Measurements from ENCODE around the gene EOMES. TPM values are rescaled to one million over a fixed set of nuclear protein-coding genes. Genes with fewer than 3 reads are reported as not detected.

EOMES gene
- total RNA-seq, 1 donor from 2014 or later = not detected

DNA sequence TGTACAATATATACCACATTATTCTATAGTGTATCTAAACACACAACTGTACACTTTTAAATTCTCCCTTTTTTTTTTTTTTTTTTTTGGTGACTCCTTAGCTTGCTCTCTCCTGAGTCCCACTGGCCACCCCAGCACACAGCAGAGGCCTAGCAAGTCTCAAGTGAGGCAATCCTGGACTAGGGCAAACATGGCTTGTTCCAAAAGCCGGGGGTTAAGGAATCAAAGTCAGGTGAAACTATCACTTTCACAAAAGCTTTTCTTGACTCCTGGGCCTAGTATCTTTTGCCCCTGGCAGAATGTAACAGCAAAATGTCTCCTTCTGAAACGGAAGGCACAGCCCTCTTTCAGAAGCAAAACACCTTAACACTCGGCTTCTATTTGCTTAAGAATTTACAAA lies 5.8 kb downstream of the EOMES start:
- TF ChIP-seq, protein P1, sequence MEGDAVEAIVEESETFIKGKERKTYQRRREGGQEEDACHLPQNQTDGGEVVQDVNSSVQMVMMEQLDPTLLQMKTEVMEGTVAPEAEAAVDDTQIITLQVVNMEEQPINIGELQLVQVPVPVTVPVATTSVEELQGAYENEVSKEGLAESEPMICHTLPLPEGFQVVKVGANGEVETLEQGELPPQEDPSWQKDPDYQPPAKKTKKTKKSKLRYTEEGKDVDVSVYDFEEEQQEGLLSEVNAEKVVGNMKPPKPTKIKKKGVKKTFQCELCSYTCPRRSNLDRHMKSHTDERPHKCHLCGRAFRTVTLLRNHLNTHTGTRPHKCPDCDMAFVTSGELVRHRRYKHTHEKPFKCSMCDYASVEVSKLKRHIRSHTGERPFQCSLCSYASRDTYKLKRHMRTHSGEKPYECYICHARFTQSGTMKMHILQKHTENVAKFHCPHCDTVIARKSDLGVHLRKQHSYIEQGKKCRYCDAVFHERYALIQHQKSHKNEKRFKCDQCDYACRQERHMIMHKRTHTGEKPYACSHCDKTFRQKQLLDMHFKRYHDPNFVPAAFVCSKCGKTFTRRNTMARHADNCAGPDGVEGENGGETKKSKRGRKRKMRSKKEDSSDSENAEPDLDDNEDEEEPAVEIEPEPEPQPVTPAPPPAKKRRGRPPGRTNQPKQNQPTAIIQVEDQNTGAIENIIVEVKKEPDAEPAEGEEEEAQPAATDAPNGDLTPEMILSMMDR (IDR thresholded peaks at IDR 0.05) = no peak
- ChIA-PET POLR2A (no interaction called here), CTCF (interaction anchor here (1.0 kb wide), 1 partner anchor 613 kb away, joined by 3 read pairs; no protein-coding TSS in a partner anchor)
- DNase-seq = no peak
- H3K4me3 Mint-ChIP-seq = no peak overlapping the region
- ATAC-seq (ENCODE audit: low read depth) = no peak
- intact Hi-C loops (cut with micrococcal nuclease) = loop anchor here (10.0 kb wide), 1 partner anchor 582 kb away; no protein-coding TSS in a partner anchor
- peaks cover 5% of the 10 kb centered on the region for H3K36me3 Mint-ChIP-seq (ENCODE audit: low read depth)
- no peak overlapping the region for H3K27ac Mint-ChIP-seq
- peaks cover 76% of the 10 kb centered on the region for H3K27me3 Mint-ChIP-seq
- no peaks in the 10 kb centered on the region for H3K9me3 Mint-ChIP-seq
- H3K4me1 Mint-ChIP-seq = peaks cover 40% of the 10 kb centered on the region

DNA sequence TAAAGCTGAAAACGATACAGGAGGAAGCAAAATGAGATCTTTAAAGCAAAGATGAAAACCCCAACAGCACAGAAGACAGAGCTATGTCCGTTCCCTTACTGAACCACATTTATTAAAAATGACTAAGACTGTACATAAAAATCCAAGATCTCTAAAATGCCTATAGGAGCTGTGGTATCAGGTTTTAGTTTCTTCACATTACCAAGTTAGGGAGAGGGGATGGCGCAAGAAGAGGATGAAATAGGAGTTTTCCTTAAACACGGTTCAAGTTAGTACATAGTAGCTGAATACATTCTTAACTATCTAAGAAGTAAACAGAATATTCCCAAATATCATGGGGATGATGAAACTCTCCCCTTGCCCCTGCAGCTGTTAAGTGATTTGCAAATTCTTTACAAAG lies 6.3 kb downstream of the EOMES start:
- ChIA-PET POLR2A (no interaction called here), CTCF (interaction anchor here (1.0 kb wide), 1 partner anchor 613 kb away, joined by 3 read pairs; no protein-coding TSS in a partner anchor)
- Mint-ChIP-seq H3K4me3 (no peak overlapping the region), H3K36me3 (ENCODE audit: low read depth) (peaks cover 5% of the 10 kb centered on the region), H3K9me3 (no peaks in the 10 kb centered on the region), H3K27ac (no peak overlapping the region), H3K27me3 (peaks cover 75% of the 10 kb centered on the region), H3K4me1 (peaks cover 35% of the 10 kb centered on the region)
- ATAC-seq (ENCODE audit: low read depth) (no peak), DNase-seq (no peak)
- TF ChIP-seq, protein P1 (IDR thresholded peaks at IDR 0.05) = no peak
- intact Hi-C loops (cut with micrococcal nuclease) = loop anchor here (10.0 kb wide), 1 partner anchor 581 kb away; no protein-coding TSS in a partner anchor

DNA sequence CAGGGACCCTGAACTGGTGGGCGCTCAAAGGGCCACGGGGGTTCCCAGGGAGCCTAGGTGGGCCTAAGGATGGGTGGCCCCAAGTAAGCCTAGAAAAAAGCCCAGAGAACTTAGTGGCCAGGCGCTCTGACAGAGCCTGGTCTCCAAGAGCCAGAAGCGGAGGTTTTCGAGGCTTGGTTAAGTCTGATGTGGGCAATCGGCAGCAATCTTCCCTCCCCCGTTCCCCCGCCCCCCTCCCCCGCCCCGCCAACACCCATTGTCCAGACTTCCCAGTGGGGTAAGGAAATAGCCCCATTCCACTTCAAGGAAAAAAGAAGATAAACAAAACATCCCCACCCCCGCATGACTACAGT lies 6.7 kb downstream of the EOMES start:
- Mint-ChIP-seq H3K4me1 (peaks cover 33% of the 10 kb centered on the region), H3K4me3 (no peak overlapping the region), H3K9me3 (no peaks in the 10 kb centered on the region), H3K27me3 (peaks cover 77% of the 10 kb centered on the region), H3K36me3 (ENCODE audit: low read depth) (peaks cover 5% of the 10 kb centered on the region), H3K27ac (no peak overlapping the region)
- POLR2A ChIA-PET = no interaction called here
- intact Hi-C loops (cut with micrococcal nuclease) = loop anchor here (10.0 kb wide), 1 partner anchor 581 kb away; no protein-coding TSS in a partner anchor
- ATAC-seq (ENCODE audit: low read depth) (no peak), DNase-seq (no peak)
- TF ChIP-seq, protein P1 (IDR thresholded peaks at IDR 0.05) = no peak
- CTCF ChIA-PET = interaction anchor here (1.0 kb wide), 1 partner anchor 613 kb away, joined by 3 read pairs; no protein-coding TSS in a partner anchor

DNA sequence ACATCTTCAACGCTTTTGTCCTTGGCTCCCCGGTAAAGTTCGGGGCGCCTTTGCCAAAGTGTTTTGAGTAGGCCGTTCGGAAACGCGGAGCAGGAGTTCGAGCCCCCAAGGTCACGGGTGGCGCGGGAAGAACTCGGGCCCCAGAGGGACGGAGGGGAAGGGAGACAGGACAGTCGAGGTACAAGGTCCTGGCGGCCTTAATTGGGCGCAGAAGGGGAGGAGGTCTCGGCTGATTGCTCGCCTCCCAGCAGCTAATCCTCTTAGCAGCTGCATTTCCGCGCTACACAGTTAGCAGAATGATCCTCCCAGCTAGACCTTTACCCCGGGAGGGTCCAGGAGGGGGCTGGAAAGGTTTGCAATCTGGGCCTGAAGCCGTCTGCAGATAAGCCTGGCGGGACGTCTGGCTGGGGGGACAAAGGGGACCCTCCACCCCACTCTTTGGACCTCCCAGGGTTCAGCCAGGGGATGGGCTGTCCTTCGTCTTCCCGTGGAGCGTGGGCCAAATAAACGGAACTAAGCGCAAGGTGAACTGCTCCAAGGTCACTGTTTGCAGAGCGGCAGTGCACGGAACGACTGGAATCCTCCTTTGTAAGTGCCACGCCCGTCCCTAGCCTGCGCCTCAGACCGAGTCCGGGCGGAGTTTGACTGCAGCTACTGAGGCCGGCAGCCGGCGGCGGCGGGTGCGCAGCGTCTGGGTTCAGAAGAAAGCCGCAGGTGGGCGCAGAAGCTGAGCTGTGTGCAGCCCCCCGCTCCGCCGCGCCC lies 7.2 kb downstream of the EOMES start:
- CTCF ChIA-PET = no interaction called here
- TF ChIP-seq, protein P1 (IDR thresholded peaks at IDR 0.05) = no peak
- H3K9me3 Mint-ChIP-seq = no peaks in the 10 kb centered on the region
- H3K4me1 Mint-ChIP-seq = peaks cover 33% of the 10 kb centered on the region
- no peak for DNase-seq
- peaks cover 78% of the 10 kb centered on the region for H3K27me3 Mint-ChIP-seq
- H3K4me3 Mint-ChIP-seq = peak overlapping the region; percentile 38
- intact Hi-C loops (cut with micrococcal nuclease) = loop anchor here (10.0 kb wide), 1 partner anchor 580 kb away; no protein-coding TSS in a partner anchor
- H3K36me3 Mint-ChIP-seq (ENCODE audit: low read depth) = peaks cover 5% of the 10 kb centered on the region
- no peak for ATAC-seq (ENCODE audit: low read depth)
- POLR2A ChIA-PET = no interaction called here
- no peak overlapping the region for H3K27ac Mint-ChIP-seq

DNA sequence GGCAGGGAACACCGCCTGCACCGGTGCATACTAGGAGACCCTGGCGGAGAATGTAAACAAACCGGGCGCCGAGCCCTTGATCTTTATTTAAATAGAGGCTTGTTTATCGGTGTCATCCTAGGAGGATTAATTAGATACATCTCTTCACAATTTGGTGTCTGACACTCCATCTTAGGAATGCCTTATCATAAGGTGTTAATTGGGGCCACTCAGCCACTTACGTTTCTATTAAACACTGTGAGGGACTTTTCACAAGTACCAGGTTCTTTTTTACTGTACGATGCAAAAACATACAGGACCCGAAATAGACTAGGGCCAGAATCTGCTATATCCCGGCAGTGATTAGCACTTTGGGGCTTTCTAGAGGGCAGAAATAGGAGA lies 8.0 kb downstream of the EOMES start:
- ChIA-PET CTCF (interaction anchor here (3.3 to 4.0 kb wide), 2 partner anchors 613 to 622 kb away, joined by 19 to 82 read pairs; no protein-coding TSS in a partner anchor), POLR2A (no interaction called here)
- TF ChIP-seq, protein P1 (IDR thresholded peaks at IDR 0.05) = no peak
- Mint-ChIP-seq H3K27me3 (peaks cover 76% of the 10 kb centered on the region), H3K4me1 (peaks cover 33% of the 10 kb centered on the region), H3K27ac (no peak overlapping the region), H3K4me3 (peak overlapping the region; percentile 93), H3K9me3 (no peaks in the 10 kb centered on the region), H3K36me3 (ENCODE audit: low read depth) (peaks cover 5% of the 10 kb centered on the region)
- DNase-seq (no peak), ATAC-seq (ENCODE audit: low read depth) (no peak)
- intact Hi-C loops (cut with micrococcal nuclease) = loop anchor here (10.0 kb wide), 1 partner anchor 579 kb away; no protein-coding TSS in a partner anchor
